HG02973 (cell line): Measurements from ENCODE around the gene SIGLECL1.

Source experiments
- ATAC-seq: cut with Tn5 transposase; IDR thresholded peaks from one replicate; pipeline ENCODE4 v1.9.1; 2021; ENCODE audit warnings: moderate library complexity; ENCODE audit not compliant: unreplicated experiment

Gene SIGLECL1

GRCh38 chr19:51252306-51253079 is 1.6 kb downstream of the SIGLECL1 start:
- no peak for ATAC-seq

- no peak for ATAC-seq
Measured at GRCh38 chr19:51253088-51253806, 2.4 kb downstream of the SIGLECL1 start.

GRCh38 chr19:51256155-51256625 is 5.3 kb downstream of the SIGLECL1 start:
- ATAC-seq = no peak

GRCh38 chr19:51257471-51257870 is 6.6 kb downstream of the SIGLECL1 start:
- no peak for ATAC-seq

- no peak for ATAC-seq
Measured at GRCh38 chr19:51258165-51259160, 7.6 kb downstream of the SIGLECL1 start.

GRCh38 chr19:51259348-51260245 is 8.7 kb downstream of the SIGLECL1 start:
- no peak for ATAC-seq

GRCh38 chr19:51263808-51264207 is 12.9 kb downstream of the SIGLECL1 start:
- ATAC-seq = no peak

GRCh38 chr19:51271067-51271466 is 20.2 kb downstream of the SIGLECL1 start:
- no peak for ATAC-seq

GRCh38 chr19:51272183-51272810 is 21.4 kb downstream of the SIGLECL1 start:
- ATAC-seq = no peak

GRCh38 chr19:51274049-51274770 is 23.3 kb downstream of the SIGLECL1 start:
- no peak for ATAC-seq

- ATAC-seq = no peak
Measured at GRCh38 chr19:51277112-51277511, 26.2 kb downstream of the SIGLECL1 start.

GRCh38 chr19:51282335-51282734 is 31.5 kb downstream of the SIGLECL1 start:
- no peak for ATAC-seq

- ATAC-seq = no peak
Measured at GRCh38 chr19:51285682-51286081, 34.8 kb downstream of the SIGLECL1 start.

GRCh38 chr19:51289635-51290034 is 38.8 kb downstream of the SIGLECL1 start:
- ATAC-seq = no peak

- ATAC-seq = no peak
Measured at GRCh38 chr19:51292971-51293370, 42.1 kb downstream of the SIGLECL1 start.

GRCh38 chr19:51293571-51294210 is 42.8 kb downstream of the SIGLECL1 start:
- no peak for ATAC-seq

GRCh38 chr19:51294211-51294976 is 43.5 kb downstream of the SIGLECL1 start:
- ATAC-seq = no peak

GRCh38 chr19:51294977-51295375 is 44.1 kb downstream of the SIGLECL1 start:
- no peak for ATAC-seq
